Neuron (in vitro differentiated cells): ENCODE results near the gene SOX10.

Source experiments
- H2AFZ ChIP-seq: one replicate; pipeline ENCODE4 v1.6.1; 2013; ENCODE audit warnings: low read depth, mild to moderate bottlenecking, inconsistent platforms, low read length, moderate library complexity
- H3K27me3 ChIP-seq: one replicate; pipeline ENCODE4 v1.6.1; 2013; ENCODE audit warnings: low read length; ENCODE audit not compliant: insufficient read depth
- H3K36me3 ChIP-seq: one replicate; pipeline ENCODE4 v1.6.1; 2013; ENCODE audit warnings: low read length; ENCODE audit not compliant: insufficient read depth
- H3K4me1 ChIP-seq: one replicate; pipeline ENCODE4 v1.6.1; 2013; ENCODE audit warnings: low read length; ENCODE audit not compliant: insufficient read depth
- H3K4me3 ChIP-seq: 2 replicates; pipeline ENCODE4 v1.5.1; 2013; ENCODE audit warnings: mild to moderate bottlenecking, low read length, moderate library complexity
- H3K9me3 ChIP-seq: one replicate; pipeline ENCODE4 v1.6.1; 2013; ENCODE audit warnings: low read length

The SOX10 gene

DNA sequence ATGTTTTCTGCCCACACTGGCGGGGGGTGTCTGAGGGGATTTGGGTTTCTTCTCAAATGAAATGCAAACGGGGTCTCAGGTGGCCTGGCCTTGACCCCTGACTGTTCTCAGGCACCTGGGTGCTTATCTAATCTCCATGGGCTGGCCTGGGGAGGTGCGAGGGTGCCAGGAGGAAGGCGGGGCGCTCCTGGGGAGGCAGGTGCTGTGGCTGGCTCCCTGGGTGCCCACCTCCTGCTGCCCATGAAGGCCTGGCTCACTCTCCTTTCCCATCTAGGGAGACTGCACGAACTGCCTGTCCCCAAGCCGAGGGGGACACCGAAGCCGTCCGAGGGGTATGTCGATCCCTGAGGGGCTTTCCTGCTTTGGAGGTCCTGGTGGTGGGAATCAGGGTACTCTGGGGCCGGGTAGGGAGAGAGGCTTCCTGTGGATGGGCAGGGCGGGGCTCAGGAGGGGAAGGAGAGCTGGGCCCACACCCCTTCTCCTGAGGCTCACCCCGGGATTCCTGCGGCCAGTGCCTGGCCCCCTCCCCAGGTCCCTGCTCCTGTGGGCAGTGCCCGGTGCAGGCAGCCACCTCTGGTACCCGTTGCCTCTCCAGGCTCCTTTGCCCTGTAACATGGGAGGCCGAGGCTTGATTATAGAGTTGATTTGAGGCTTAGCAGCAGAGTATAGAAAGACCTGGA is 59.8 kb downstream of the SOX10 start:
- Histone ChIP-seq H3K9me3 (no peaks in the 10 kb centered on the region), H3K4me1 (no peaks in the 10 kb centered on the region), H3K4me3 (no peak overlapping the region), H2AFZ (no peak overlapping the region), H3K27me3 (no peaks in the 10 kb centered on the region), H3K36me3 (peaks cover 48% of the 10 kb centered on the region)

DNA sequence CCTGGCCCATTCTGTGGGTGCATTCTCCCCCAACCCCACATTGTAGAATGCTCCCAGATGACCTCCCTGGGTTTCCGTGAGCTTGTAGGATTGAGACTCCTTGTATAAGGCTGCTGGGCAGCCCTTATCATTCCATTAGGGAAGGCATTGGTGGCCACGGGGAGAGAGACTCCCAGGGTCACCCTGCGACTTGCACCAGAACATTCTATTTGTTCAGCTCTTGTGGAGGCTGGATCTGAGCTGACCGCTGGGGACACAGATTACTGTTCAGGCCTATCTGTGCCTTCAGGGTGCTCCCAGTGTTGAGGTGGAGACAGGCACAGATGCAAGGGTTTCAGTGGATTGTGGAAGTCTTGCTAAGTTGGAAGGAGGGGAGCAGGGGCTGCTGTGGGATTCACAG is 60.4 kb downstream of the SOX10 start:
- Histone ChIP-seq H3K36me3 (peaks cover 46% of the 10 kb centered on the region), H3K4me3 (no peak overlapping the region), H3K9me3 (no peaks in the 10 kb centered on the region), H3K4me1 (no peaks in the 10 kb centered on the region), H3K27me3 (no peaks in the 10 kb centered on the region), H2AFZ (no peak overlapping the region)
